Measurements from ENCODE around the gene SZT2.
"Not testable (repeated sequence)": the region's sequence is repeated elsewhere in the genome, so short reads cannot be mapped to it uniquely, and the experiment has no call there.

The SZT2 gene

DNA sequence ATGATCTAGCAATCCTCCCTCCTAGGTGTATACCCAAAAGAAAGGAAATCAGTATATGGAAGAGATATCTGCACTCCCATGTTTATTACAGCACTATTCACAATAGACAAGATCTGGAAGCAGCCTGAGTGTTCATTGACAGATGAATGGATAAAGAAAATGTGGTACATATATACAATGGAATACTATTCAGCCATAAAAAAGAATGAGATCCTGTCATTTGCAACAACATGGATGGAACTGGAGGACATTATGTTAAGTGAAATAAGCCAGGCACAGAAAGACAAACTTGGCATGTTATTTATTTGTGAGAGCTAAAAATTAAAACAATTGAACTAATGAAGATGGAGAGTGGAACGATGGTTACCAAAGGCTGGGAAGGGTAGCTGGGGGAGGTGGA is 23.7 kb downstream of the SZT2 start:
- not testable (repeated sequence) for H3K9me3 ChIP-seq (ENCODE audit: control insufficient read depth, insufficient read depth, low read depth, low read length); H3K27ac ChIP-seq (ENCODE audit: low read depth, low read length); H3K4me1 ChIP-seq (ENCODE audit: control insufficient read depth, insufficient read depth, low read length); H3K27me3 ChIP-seq (ENCODE audit: control insufficient read depth, insufficient read depth, low read length); H3K9ac ChIP-seq (ENCODE audit: low read length); H3K4me3 ChIP-seq (ENCODE audit: low read depth, low read length)
- H3K36me3 ChIP-seq (ENCODE audit: control insufficient read depth, insufficient read depth, low read length) = peaks cover 30% of the 10 kb centered on the region

DNA sequence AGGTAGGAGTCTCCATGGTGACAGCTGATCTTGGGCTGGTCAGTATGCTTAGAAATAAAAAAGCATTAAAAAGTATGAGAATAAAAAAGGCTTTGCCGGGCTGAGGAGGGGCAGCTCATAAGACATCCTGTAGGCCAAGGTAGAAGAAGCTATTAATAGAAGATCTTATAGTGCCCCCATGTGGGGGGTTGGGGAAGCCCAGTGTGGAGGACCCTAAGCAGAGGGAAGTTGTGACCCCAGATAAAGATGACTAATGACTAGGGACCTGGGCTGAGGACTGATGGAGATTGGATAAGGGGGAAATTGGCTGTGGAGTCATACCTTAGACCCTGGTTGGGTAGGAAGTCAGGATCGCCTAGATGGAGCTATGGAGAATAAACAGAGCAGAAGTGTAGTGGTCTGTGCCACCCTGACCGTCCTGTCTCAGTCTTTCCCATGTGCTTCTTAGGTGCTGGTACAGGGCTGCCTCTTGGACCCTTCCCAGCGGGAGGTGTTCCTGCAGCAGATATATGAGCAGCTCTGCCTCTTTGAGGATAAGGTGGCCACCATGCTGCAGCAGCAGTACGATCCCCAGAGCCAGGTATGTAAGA is 25.0 kb downstream of the SZT2 start:
- Histone ChIP-seq H3K27me3 (ENCODE audit: control insufficient read depth, insufficient read depth, low read length) (no peaks in the 10 kb centered on the region), H3K4me3 (ENCODE audit: low read depth, low read length) (no peak overlapping the region), H3K36me3 (ENCODE audit: control insufficient read depth, insufficient read depth, low read length) (peaks cover 42% of the 10 kb centered on the region), H3K9me3 (ENCODE audit: control insufficient read depth, insufficient read depth, low read depth, low read length) (no peaks in the 10 kb centered on the region), H3K4me1 (ENCODE audit: control insufficient read depth, insufficient read depth, low read length) (0 out of 2 replicates have a peak, but pooled peaks cover 5% of the 10 kb centered on the region), H3K27ac (ENCODE audit: low read depth, low read length) (no peak overlapping the region), H3K9ac (ENCODE audit: low read length) (no peak overlapping the region)

- H3K4me1 ChIP-seq (ENCODE audit: control insufficient read depth, insufficient read depth, low read length) = 0 out of 2 replicates have a peak, but pooled peaks cover 5% of the 10 kb centered on the region
- peaks cover 54% of the 10 kb centered on the region for H3K36me3 ChIP-seq (ENCODE audit: control insufficient read depth, insufficient read depth, low read length)
- H3K4me3 ChIP-seq (ENCODE audit: low read depth, low read length) = no peak overlapping the region
- H3K9me3 ChIP-seq (ENCODE audit: control insufficient read depth, insufficient read depth, low read depth, low read length) = no peaks in the 10 kb centered on the region
- H3K27ac ChIP-seq (ENCODE audit: low read depth, low read length) = no peak overlapping the region
- no peaks in the 10 kb centered on the region for H3K27me3 ChIP-seq (ENCODE audit: control insufficient read depth, insufficient read depth, low read length)
- H3K9ac ChIP-seq (ENCODE audit: low read length) = no peak overlapping the region
These were observed 26.2 kb downstream of the SZT2 start for GRCh38 chr1:43415901-43416300.

DNA sequence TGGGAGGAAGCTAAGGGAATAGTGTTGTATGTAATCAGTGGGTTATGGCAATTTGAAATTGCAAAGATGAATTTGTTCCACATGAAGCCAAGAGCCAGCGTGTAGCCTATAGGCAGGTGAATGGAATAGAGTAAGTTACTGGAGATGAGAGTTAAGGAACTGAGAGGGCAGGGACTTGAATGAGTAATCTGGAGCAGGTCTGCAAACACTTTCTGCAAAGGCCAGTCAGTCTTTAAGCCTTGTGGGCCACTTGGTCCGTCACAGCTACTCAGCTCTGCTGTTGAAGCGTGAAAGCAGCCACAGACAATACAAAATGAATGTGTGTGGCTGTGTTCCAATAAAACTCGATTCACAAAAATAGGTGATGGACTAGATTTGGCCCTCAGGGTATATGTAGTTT is 29.2 kb downstream of the SZT2 start:
- no peak overlapping the region for H3K27ac ChIP-seq (ENCODE audit: low read depth, low read length)
- no peak overlapping the region for H3K9ac ChIP-seq (ENCODE audit: low read length)
- H3K4me1 ChIP-seq (ENCODE audit: control insufficient read depth, insufficient read depth, low read length) = peaks cover 15% of the 10 kb centered on the region
- no peaks in the 10 kb centered on the region for H3K27me3 ChIP-seq (ENCODE audit: control insufficient read depth, insufficient read depth, low read length)
- no peak overlapping the region for H3K4me3 ChIP-seq (ENCODE audit: low read depth, low read length)
- H3K36me3 ChIP-seq (ENCODE audit: control insufficient read depth, insufficient read depth, low read length) = peaks cover 73% of the 10 kb centered on the region
- no peaks in the 10 kb centered on the region for H3K9me3 ChIP-seq (ENCODE audit: control insufficient read depth, insufficient read depth, low read depth, low read length)

DNA sequence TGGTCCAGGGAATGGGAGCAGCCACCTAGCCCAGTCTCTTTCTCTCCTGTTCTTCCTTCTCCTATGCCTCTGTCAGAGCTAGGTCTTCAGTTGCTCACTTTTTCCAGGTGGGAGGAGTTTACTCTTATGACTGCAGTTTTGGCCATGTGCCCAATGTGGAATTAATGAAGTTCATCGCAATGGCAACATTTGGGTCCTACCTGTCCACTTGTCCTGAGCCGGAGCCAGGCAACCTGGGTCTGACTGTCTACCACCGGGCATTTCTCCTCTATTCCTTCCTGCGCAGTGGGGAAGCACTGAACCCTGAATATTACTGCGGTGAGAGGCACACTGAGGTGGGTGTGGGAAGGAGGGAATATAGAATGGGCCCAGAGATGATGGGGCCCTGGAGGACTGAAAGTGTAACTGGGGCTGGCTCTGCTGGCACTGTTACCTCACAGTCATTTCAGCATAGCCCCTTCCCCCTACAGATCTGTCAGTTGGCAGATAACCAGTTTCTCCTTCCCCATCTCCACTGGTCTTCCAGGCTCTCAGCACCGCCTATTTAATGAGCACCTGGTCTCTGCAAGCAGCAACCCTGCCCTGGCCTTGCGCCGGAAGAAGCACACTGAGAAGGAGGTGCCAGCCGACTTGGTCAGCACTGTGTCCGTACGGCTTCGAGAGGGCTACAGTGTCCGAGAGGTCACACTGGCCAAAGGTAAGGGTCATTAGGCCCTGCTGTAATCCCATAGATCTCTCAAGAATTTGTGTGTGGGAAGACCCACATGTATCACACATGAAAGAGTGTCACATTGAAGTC is 30.1 kb downstream of the SZT2 start:
- no peaks in the 10 kb centered on the region for H3K27me3 ChIP-seq (ENCODE audit: control insufficient read depth, insufficient read depth, low read length)
- peaks cover 15% of the 10 kb centered on the region for H3K4me1 ChIP-seq (ENCODE audit: control insufficient read depth, insufficient read depth, low read length)
- H3K9ac ChIP-seq (ENCODE audit: low read length) = no peak overlapping the region
- H3K36me3 ChIP-seq (ENCODE audit: control insufficient read depth, insufficient read depth, low read length) = peaks cover 83% of the 10 kb centered on the region
- no peaks in the 10 kb centered on the region for H3K9me3 ChIP-seq (ENCODE audit: control insufficient read depth, insufficient read depth, low read depth, low read length)
- H3K4me3 ChIP-seq (ENCODE audit: low read depth, low read length) = no peak overlapping the region
- no peak overlapping the region for H3K27ac ChIP-seq (ENCODE audit: low read depth, low read length)

DNA sequence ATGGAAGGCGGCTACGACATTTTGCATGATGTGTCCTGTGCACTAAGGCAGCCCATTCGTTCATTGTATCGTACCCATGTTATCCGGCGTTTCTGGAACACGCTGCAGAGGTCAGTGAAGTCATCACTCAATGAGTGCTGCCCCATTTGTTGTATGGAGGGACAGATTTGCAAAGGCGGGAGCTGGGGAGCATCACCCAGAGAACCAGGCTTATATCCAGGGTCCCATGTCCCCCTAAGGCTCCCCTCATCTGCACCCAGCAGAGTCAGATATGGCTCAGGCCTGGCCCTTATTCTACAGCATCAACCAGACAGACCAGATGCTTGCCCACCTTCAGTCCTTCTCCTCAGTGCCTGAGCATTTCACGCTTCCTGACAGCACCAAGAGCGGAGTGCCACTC is 31.2 kb downstream of the SZT2 start:
- no peak overlapping the region for H3K9ac ChIP-seq (ENCODE audit: low read length)
- H3K9me3 ChIP-seq (ENCODE audit: control insufficient read depth, insufficient read depth, low read depth, low read length) = no peaks in the 10 kb centered on the region
- peaks cover 84% of the 10 kb centered on the region for H3K36me3 ChIP-seq (ENCODE audit: control insufficient read depth, insufficient read depth, low read length)
- no peak overlapping the region for H3K4me3 ChIP-seq (ENCODE audit: low read depth, low read length)
- H3K27ac ChIP-seq (ENCODE audit: low read depth, low read length) = no peak overlapping the region
- H3K4me1 ChIP-seq (ENCODE audit: control insufficient read depth, insufficient read depth, low read length) = peaks cover 15% of the 10 kb centered on the region
- no peaks in the 10 kb centered on the region for H3K27me3 ChIP-seq (ENCODE audit: control insufficient read depth, insufficient read depth, low read length)

DNA sequence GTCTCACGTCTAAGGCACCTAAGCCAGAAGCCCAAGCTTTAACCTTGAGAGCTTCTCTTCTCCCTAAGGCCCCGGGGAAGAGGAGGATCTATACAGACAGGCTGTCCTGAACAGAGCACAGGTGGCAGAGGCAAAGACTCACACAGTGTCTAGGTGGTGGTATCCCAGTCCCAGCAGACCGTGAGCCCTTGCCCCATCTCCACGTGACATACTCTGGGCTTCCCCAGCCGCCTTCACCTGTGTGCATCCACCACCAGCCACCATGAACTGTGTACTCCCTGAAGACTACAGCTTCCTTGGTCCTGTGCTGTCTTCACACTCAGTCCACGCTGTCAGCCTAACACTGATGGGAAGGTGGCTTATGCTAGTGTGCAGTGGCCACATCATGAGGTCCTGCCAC is 31.7 kb downstream of the SZT2 start:
- peaks cover 15% of the 10 kb centered on the region for H3K4me1 ChIP-seq (ENCODE audit: control insufficient read depth, insufficient read depth, low read length)
- no peak overlapping the region for H3K27ac ChIP-seq (ENCODE audit: low read depth, low read length)
- H3K9ac ChIP-seq (ENCODE audit: low read length) = no peak overlapping the region
- H3K9me3 ChIP-seq (ENCODE audit: control insufficient read depth, insufficient read depth, low read depth, low read length) = no peaks in the 10 kb centered on the region
- H3K36me3 ChIP-seq (ENCODE audit: control insufficient read depth, insufficient read depth, low read length) = peaks cover 84% of the 10 kb centered on the region
- no peaks in the 10 kb centered on the region for H3K27me3 ChIP-seq (ENCODE audit: control insufficient read depth, insufficient read depth, low read length)
- no peak overlapping the region for H3K4me3 ChIP-seq (ENCODE audit: low read depth, low read length)

DNA sequence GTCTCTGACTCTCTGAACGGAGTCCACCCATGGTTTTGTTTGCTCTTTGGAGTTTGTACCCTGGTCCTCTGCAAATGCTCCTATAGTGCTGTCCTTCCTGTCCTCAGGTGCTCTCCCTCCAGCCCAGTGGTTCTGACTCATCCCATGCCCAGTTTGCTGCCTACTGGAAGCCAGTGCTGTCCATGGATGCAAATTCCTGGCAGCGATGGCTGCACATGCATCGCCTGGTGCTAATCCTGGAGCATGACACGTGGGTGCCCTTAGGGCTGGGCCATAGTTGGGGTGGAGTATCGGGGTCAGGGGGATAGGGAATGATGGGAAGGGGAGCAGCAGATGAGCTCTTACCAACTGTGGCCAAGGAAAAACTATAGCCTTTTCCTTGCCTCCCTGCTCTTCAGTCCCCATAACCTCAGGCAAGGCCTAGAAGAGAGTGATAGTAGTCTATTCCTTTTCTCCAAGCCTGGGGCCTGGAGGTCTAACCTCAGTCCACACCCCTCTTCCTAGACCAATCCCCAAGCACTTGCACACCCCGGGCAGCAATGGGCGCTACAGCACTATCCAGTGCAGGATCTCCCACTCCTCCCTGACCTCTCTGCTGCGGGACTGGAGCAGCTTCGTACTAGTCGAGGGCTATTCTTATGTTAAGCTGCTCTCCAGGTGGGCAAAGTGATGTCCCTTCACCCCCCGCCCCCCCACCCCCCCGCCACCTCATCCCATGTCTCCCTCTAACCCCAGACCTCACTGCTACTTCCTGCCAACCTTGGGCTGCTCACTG is 32.5 kb downstream of the SZT2 start:
- Histone ChIP-seq H3K4me1 (ENCODE audit: control insufficient read depth, insufficient read depth, low read length) (peaks cover 14% of the 10 kb centered on the region), H3K4me3 (ENCODE audit: low read depth, low read length) (no peak overlapping the region), H3K9ac (ENCODE audit: low read length) (no peak overlapping the region), H3K27ac (ENCODE audit: low read depth, low read length) (no peak overlapping the region), H3K9me3 (ENCODE audit: control insufficient read depth, insufficient read depth, low read depth, low read length) (no peaks in the 10 kb centered on the region), H3K36me3 (ENCODE audit: control insufficient read depth, insufficient read depth, low read length) (peaks cover 84% of the 10 kb centered on the region), H3K27me3 (ENCODE audit: control insufficient read depth, insufficient read depth, low read length) (no peaks in the 10 kb centered on the region)

DNA sequence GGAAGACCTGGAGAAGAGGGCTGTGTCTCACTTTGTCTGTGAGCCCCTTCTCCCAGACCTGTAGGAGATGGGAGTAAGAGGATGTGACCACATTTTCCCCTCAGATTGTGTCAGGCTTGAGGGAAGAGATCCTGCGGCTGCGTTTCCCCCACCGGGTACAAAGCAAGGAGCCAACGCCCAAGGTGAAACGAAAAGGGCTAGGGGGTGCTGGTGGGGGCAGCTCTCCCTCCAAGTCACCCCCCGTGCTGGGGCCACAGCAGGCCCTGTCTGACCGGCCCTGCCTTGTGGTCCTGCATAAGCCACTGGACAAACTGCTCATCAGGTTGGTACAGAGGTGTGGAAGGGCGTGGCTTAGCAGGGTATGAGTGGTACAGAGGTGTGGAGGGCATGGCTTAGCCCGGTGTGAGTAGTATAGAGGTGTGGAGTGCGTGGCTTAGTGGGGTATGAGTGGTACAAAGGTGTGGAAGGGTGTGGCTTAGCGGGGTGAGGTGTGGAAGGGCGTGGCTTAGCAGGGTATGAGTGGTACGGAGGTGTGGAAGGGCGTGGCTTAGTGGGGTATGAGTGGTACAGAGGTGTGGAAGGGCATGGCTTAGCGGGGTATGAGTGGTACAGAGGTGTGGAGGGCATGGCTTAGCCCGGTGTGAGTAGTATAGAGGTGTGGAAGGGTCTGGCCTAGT is 33.4 kb downstream of the SZT2 start:
- Histone ChIP-seq H3K9me3 (ENCODE audit: control insufficient read depth, insufficient read depth, low read depth, low read length) (no peaks in the 10 kb centered on the region), H3K36me3 (ENCODE audit: control insufficient read depth, insufficient read depth, low read length) (peaks cover 88% of the 10 kb centered on the region), H3K27ac (ENCODE audit: low read depth, low read length) (no peak overlapping the region), H3K9ac (ENCODE audit: low read length) (no peak overlapping the region), H3K4me3 (ENCODE audit: low read depth, low read length) (no peak overlapping the region), H3K4me1 (ENCODE audit: control insufficient read depth, insufficient read depth, low read length) (peaks cover 10% of the 10 kb centered on the region), H3K27me3 (ENCODE audit: control insufficient read depth, insufficient read depth, low read length) (no peaks in the 10 kb centered on the region)

DNA sequence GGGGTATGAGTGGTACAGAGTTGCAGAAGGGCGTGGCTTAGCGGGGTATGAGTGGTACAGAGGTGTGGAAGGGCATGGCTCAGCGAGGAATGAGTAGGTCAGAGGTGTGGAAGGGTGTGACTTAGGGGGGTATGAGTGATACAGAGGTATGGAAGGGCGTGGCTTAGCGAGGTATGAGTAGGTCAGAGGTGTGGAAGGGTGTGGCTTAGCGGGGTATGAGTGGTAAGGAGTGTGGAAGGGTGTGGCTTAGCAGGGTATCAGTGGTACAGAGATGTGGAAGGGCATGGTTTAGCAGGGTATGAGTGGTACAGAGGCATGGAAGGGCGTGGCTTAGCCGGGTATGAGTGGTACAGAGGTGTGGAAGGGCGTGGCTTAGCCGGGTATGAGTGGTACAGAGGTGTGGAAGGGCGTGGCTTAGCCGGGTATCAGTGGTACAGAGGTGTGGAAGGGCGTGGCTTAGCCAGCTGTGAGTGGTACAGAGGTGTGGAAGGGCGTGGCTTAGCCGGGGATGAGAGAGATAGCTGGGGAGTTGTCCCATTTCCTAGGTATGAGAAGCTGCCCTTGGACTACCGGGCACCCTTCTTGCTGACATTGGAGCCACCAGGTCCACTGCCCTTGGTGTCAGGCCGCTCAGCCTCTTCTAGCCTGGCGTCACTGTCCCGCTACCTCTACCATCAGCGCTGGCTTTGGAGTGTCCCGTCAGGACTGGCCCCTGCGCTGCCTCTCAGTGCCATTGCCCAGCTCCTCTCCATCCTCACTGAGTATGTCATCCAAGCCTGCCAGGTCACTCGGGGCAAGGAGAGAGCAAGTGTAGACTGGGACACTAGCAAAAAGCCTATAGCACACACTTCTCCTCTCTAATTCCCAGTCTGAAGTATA is 34.2 kb downstream of the SZT2 start:
- peaks cover 88% of the 10 kb centered on the region for H3K36me3 ChIP-seq (ENCODE audit: control insufficient read depth, insufficient read depth, low read length)
- H3K27ac ChIP-seq (ENCODE audit: low read depth, low read length) = no peak overlapping the region
- peaks cover 10% of the 10 kb centered on the region for H3K4me1 ChIP-seq (ENCODE audit: control insufficient read depth, insufficient read depth, low read length)
- H3K4me3 ChIP-seq (ENCODE audit: low read depth, low read length) = no peak overlapping the region
- no peaks in the 10 kb centered on the region for H3K9me3 ChIP-seq (ENCODE audit: control insufficient read depth, insufficient read depth, low read depth, low read length)
- H3K9ac ChIP-seq (ENCODE audit: low read length) = no peak overlapping the region
- no peaks in the 10 kb centered on the region for H3K27me3 ChIP-seq (ENCODE audit: control insufficient read depth, insufficient read depth, low read length)

Data from HUES6 (cell line).